ENCODE data around the gene MESP2. TPM values are rescaled to one million over a fixed set of nuclear protein-coding genes. Genes with fewer than 3 reads are reported as not detected.

Gene MESP2
- total RNA-seq, 2 experiments from 2014 or later, result not detected

- Histone ChIP-seq H4K20me1 (ENCODE audit: insufficient read depth, low read length) (no peaks in the 10 kb centered on the region), H3K79me2 (ENCODE audit: insufficient read depth, low read depth, low read length) (no peaks in the 10 kb centered on the region), H3K4me3 (ENCODE audit: low read depth, low read length, poor library complexity, severe bottlenecking) (no peak overlapping the region), H3K4me2 (ENCODE audit: low read length) (no peak overlapping the region), H3K9me2 (ENCODE audit: insufficient read depth, low read length) (no peaks in the 10 kb centered on the region), H3K9me3 (ENCODE audit: low read length) (no peaks in the 10 kb centered on the region), H3K4me1 (ENCODE audit: insufficient read depth, low read length, poor library complexity, severe bottlenecking) (no peaks in the 10 kb centered on the region), H3K27ac (ENCODE audit: low read depth, low read length, poor library complexity, severe bottlenecking) (no peak overlapping the region), H3K36me3 (ENCODE audit: insufficient read depth, low read length) (no peaks in the 10 kb centered on the region), H2AFZ (ENCODE audit: low read length) (no peak overlapping the region)
- no TSS peak for BruUV-seq (replicated peaks)
- TF ChIP-seq EZH2phosphoT487 (IDR thresholded peaks at IDR 0.05; ENCODE audit: borderline replicate concordance, low read depth, low read length) (no peak), CTCF (conservative IDR thresholded peaks at IDR 0.05; ENCODE audit: low read length) (no peak)
- intact Hi-C loops (cut with micrococcal nuclease; ENCODE audit: unreplicated experiment), result loop anchor here (5.0 kb wide), 2 partner anchors 329 to 344 kb away; no protein-coding TSS in a partner anchor
- CTCF ChIA-PET (ENCODE audit: unreplicated experiment), result interaction anchor here (0.6 kb wide), 1 partner anchor 18 kb away, joined by 3 read pairs; no protein-coding TSS in a partner anchor
- no peak for DNase-seq (ENCODE audit: low spot score)
- POLR2A ChIA-PET, result no interaction called here
Observed at GRCh38 chr15:89743011-89743410, 33.1 kb upstream of the MESP2 start.

- H3K4me2 ChIP-seq (ENCODE audit: low read length), result no peak overlapping the region
- no TSS peak for BruUV-seq (replicated peaks)
- no peak overlapping the region for H3K4me3 ChIP-seq (ENCODE audit: low read depth, low read length, poor library complexity, severe bottlenecking)
- ChIA-PET POLR2A (interaction anchor here (0.6 kb wide), 1 partner anchor 227 kb away, joined by 3 read pairs; no protein-coding TSS in a partner anchor), CTCF (ENCODE audit: unreplicated experiment) (no interaction called here)
- H3K79me2 ChIP-seq (ENCODE audit: insufficient read depth, low read depth, low read length), result no peaks in the 10 kb centered on the region
- H3K36me3 ChIP-seq (ENCODE audit: insufficient read depth, low read length), result no peaks in the 10 kb centered on the region
- TF ChIP-seq EZH2phosphoT487 (IDR thresholded peaks at IDR 0.05; ENCODE audit: borderline replicate concordance, low read depth, low read length) (no peak), CTCF (conservative IDR thresholded peaks at IDR 0.05; ENCODE audit: low read length) (no peak)
- H3K4me1 ChIP-seq (ENCODE audit: insufficient read depth, low read length, poor library complexity, severe bottlenecking), result no peaks in the 10 kb centered on the region
- no peaks in the 10 kb centered on the region for H4K20me1 ChIP-seq (ENCODE audit: insufficient read depth, low read length)
- H3K27ac ChIP-seq (ENCODE audit: low read depth, low read length, poor library complexity, severe bottlenecking), result no peak overlapping the region
- H2AFZ ChIP-seq (ENCODE audit: low read length), result no peak overlapping the region
- H3K9me3 ChIP-seq (ENCODE audit: low read length), result no peaks in the 10 kb centered on the region
- DNase-seq (ENCODE audit: low spot score), result no peak
- intact Hi-C loops (cut with micrococcal nuclease; ENCODE audit: unreplicated experiment), result loop anchor here (5.0 kb wide), 2 partner anchors 329 to 344 kb away; no protein-coding TSS in a partner anchor
- no peaks in the 10 kb centered on the region for H3K9me2 ChIP-seq (ENCODE audit: insufficient read depth, low read length)
Observed at GRCh38 chr15:89743594-89743993, 32.5 kb upstream of the MESP2 start.

- ChIA-PET POLR2A (no interaction called here), CTCF (ENCODE audit: unreplicated experiment) (no interaction called here)
- no peaks in the 10 kb centered on the region for H3K4me1 ChIP-seq (ENCODE audit: insufficient read depth, low read length, poor library complexity, severe bottlenecking)
- H3K36me3 ChIP-seq (ENCODE audit: insufficient read depth, low read length), result no peaks in the 10 kb centered on the region
- BruUV-seq (replicated peaks), result no TSS peak
- H3K9me3 ChIP-seq (ENCODE audit: low read length), result no peaks in the 10 kb centered on the region
- DNase-seq (ENCODE audit: low spot score), result no peak
- H3K79me2 ChIP-seq (ENCODE audit: insufficient read depth, low read depth, low read length), result no peaks in the 10 kb centered on the region
- H4K20me1 ChIP-seq (ENCODE audit: insufficient read depth, low read length), result no peaks in the 10 kb centered on the region
- intact Hi-C loops (cut with micrococcal nuclease; ENCODE audit: unreplicated experiment), result no loop called here
- H3K9me2 ChIP-seq (ENCODE audit: insufficient read depth, low read length), result no peaks in the 10 kb centered on the region
- no peak overlapping the region for H3K27ac ChIP-seq (ENCODE audit: low read depth, low read length, poor library complexity, severe bottlenecking)
- H3K4me3 ChIP-seq (ENCODE audit: low read depth, low read length, poor library complexity, severe bottlenecking), result no peak overlapping the region
- no peak overlapping the region for H2AFZ ChIP-seq (ENCODE audit: low read length)
- TF ChIP-seq EZH2phosphoT487 (IDR thresholded peaks at IDR 0.05; ENCODE audit: borderline replicate concordance, low read depth, low read length), result no peak
- TF ChIP-seq CTCF (conservative IDR thresholded peaks at IDR 0.05; ENCODE audit: low read length), result no peak
- H3K4me2 ChIP-seq (ENCODE audit: low read length), result no peak overlapping the region
Observed at GRCh38 chr15:89745131-89745530, 31.0 kb upstream of the MESP2 start.

Data from OCI-LY7 (cell line).